HFF-Myc (cell line): Measurements from ENCODE around the gene OR6B3.

Source experiments
- DNase-seq: peaks from one replicate; pipeline ENCODE4 v3.0.0-alpha.2; 2011; ENCODE audit warnings: low read depth; ENCODE audit errors: extremely low read depth
- H3K4me3 ChIP-seq: replicated peaks from 2 replicates; pipeline ENCODE4 v1.5.1; 2011; ENCODE audit warnings: low read depth, mild to moderate bottlenecking, control low read depth, low read length
- TF ChIP-seq, protein P1 (sequence below): IDR thresholded peaks from 2 replicates; pipeline ENCODE4 v1.5.1; 2012; ENCODE audit warnings: mild to moderate bottlenecking, low read depth, low read length, control low read depth; ENCODE audit errors: missing control alignments

Gene OR6B3

DNA sequence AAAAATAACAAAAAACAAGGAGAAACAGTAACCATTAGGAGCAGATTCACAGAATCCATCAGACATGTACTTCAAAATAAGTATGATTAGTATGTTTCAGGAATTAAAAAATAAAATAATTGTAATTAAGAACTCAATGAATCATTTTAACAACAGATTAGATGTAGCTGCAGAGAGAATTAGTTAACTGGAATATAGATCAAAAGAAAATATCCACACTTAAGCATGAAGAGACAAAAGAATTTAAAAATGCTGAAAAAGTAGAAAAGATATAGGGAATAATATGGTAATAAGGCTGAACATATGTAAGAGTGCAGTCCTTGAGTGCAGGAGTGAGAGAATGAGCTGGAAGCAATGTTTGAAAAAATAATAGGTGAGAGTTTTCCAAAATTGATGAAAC is 24.1 kb upstream of the OR6B3 start:
- no peak for DNase-seq
- H3K4me3 ChIP-seq = no peak overlapping the region
- TF ChIP-seq, protein P1, sequence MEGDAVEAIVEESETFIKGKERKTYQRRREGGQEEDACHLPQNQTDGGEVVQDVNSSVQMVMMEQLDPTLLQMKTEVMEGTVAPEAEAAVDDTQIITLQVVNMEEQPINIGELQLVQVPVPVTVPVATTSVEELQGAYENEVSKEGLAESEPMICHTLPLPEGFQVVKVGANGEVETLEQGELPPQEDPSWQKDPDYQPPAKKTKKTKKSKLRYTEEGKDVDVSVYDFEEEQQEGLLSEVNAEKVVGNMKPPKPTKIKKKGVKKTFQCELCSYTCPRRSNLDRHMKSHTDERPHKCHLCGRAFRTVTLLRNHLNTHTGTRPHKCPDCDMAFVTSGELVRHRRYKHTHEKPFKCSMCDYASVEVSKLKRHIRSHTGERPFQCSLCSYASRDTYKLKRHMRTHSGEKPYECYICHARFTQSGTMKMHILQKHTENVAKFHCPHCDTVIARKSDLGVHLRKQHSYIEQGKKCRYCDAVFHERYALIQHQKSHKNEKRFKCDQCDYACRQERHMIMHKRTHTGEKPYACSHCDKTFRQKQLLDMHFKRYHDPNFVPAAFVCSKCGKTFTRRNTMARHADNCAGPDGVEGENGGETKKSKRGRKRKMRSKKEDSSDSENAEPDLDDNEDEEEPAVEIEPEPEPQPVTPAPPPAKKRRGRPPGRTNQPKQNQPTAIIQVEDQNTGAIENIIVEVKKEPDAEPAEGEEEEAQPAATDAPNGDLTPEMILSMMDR = no peak

DNA sequence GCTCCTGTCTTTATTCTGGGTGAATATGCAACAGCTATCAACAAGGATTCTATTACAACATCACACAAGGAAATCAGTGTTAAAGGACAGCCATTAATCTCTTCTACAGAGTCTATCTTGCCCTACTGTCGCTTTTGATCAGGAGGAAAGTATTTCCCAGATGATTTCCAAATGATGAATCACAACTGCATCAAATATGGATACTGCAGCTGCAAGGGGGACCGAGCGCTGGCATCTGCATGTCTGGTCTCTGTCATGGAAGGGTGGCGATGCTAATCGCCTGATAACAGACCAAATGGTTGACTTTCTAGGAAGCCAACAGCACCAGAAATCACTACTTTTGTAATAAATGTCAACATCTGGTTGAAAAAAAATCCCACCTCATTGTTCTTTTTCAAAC is 21.2 kb upstream of the OR6B3 start:
- H3K4me3 ChIP-seq = no peak overlapping the region
- no peak for DNase-seq
- TF ChIP-seq, protein P1 = no peak

DNA sequence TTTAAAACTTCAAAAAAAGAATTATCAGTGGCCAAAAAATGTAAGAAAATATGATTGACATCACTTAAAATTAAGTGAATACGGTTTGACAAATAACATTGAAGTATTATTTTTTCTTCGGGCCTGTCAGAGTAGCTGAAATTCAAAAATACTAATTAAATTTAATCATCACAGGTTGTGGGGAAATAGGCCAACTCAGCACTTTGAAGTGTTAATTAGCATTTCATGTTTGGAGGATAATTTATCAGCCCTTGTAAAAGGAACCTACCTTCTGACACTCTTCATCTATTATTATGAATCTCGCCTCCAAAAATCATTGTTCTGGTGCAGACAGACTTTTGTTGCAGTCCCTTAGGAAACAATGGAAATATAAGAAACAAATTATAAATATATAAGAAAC is 17.6 kb upstream of the OR6B3 start:
- TF ChIP-seq, protein P1 = no peak
- DNase-seq = no peak
- H3K4me3 ChIP-seq = no peak overlapping the region

DNA sequence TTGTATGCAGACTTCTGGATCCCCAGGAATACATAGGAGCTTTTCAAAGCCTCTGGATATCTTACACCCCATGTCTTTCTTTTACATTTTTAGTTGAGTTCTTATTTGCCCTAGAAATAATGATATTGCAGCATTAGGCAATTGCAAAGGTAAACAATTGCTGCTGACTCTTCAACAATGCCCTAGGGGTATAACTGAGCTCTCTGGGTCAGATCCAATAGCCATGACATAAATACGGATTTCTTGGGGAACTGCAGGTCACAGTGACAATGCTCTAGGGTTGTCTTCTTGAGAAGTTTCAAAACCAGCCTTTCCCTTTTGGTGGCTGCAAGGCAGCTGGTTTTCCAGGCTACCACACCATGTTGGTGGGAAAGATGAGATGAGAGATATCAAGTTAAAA is 16.5 kb upstream of the OR6B3 start:
- DNase-seq = no peak
- TF ChIP-seq, protein P1 = no peak
- H3K4me3 ChIP-seq = no peak overlapping the region

DNA sequence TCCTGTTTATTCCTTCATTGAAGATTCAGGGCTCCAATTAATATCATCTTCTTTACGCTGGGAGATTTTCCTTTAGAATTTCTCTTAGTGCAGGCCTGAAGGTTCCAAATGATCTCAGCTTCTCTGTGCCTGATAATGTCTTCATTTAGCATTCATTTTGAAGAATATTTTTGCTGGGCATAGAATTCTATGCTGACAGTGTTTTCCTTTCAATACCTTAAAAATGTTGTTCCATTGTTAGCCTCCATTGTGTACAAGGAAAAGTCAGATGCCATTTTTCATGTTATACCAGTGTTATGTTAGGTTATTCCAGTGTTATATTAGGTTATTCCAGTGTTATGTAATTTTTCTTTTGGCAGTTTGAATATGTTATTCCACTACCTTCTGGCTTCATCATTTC is 14.9 kb upstream of the OR6B3 start:
- no peak for DNase-seq
- TF ChIP-seq, protein P1 = no peak
- H3K4me3 ChIP-seq = no peak overlapping the region

DNA sequence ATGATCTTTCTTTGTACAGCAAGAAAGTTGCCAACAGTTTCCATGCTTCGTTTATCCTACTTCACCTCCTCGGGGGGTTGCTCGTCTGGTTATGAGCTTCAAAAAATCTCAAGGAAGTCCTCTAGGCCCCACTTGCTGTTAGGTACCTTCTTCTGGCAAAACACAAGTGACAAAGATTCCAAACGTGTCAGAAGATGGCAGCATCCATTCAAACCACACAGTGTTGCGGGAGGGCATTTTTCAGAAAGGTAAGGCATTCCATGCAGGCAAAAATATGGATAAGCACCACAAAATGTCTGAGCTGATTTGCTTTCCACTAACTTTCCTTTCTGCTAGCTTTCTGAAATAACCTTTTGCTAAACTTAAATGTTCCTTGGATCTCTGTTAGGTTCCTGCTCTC is 13.2 kb upstream of the OR6B3 start:
- DNase-seq = no peak
- H3K4me3 ChIP-seq = no peak overlapping the region
- TF ChIP-seq, protein P1 = no peak

DNA sequence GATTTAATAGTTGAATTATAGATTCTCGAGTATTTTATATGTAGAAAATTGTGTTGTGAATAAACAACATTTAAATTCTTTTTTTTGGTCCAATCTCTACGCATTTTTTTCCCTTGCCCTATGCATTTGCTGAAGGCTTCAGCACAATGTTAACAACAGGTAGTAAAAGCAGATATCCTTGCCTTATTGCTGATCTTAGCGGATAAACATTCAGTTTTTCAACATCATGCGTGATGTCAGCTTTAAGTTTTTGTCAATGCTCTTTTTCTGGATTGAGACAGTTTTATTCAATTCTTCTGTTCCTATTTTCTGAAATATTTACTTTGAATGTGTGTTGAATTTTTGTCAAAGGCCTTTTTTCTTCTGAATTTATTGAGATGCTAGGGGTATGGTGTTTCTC is 11.6 kb upstream of the OR6B3 start:
- TF ChIP-seq, protein P1 = no peak
- no peak for DNase-seq
- H3K4me3 ChIP-seq = no peak overlapping the region
